ENCODE measurements around the gene SCML2.

DNA sequence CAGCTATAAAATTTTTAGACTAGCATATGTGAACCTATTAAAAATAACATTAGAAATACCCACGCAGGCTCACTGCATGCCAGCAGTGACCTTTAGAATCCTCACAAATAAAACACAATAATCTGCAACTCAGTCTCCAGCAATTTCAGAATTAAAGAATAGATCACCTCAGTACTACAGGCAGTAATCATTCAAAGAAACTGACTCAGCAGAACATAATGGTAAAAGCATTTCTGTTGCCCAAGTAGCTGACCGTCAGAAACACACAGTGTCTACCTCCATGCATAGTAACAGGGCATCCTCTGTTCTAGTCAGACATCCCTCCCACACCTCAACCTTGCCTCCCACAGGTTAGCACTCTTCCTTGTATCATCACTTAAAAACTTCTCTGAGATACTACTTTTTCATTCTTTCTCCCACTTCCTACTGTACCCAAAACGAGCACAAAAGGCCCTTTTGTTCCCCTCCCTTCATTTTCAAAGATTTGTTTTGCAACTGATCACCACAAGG is 68.1 kb downstream of the SCML2 start:
- TF ChIP-seq EZH2 (IDR thresholded peaks at IDR 0.05; ENCODE audit: borderline replicate concordance, insufficient read depth, low read depth, low read length, poor library complexity, severe bottlenecking) = no peak
- TF ChIP-seq, protein P1, sequence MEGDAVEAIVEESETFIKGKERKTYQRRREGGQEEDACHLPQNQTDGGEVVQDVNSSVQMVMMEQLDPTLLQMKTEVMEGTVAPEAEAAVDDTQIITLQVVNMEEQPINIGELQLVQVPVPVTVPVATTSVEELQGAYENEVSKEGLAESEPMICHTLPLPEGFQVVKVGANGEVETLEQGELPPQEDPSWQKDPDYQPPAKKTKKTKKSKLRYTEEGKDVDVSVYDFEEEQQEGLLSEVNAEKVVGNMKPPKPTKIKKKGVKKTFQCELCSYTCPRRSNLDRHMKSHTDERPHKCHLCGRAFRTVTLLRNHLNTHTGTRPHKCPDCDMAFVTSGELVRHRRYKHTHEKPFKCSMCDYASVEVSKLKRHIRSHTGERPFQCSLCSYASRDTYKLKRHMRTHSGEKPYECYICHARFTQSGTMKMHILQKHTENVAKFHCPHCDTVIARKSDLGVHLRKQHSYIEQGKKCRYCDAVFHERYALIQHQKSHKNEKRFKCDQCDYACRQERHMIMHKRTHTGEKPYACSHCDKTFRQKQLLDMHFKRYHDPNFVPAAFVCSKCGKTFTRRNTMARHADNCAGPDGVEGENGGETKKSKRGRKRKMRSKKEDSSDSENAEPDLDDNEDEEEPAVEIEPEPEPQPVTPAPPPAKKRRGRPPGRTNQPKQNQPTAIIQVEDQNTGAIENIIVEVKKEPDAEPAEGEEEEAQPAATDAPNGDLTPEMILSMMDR (IDR thresholded peaks at IDR 0.05) = no peak

All from B cell (primary cell).